Skeletal muscle tissue (tissue), 4 donors: ENCODE results near the gene BIRC7. TPM values are rescaled to one million over a fixed set of nuclear protein-coding genes. Genes with fewer than 3 reads are reported as not detected.

Experiments used
- H3K27ac ChIP-seq: one replicate; pipeline ENCODE4 v1.7.0; 2013; ENCODE audit warnings: mild to moderate bottlenecking, low read depth, low read length, inconsistent platforms
- H3K27me3 ChIP-seq, 3 donors: one replicate each; pipeline ENCODE4 v1.7.0; 2013; ENCODE audit warnings: low read length in 3 of 3; ENCODE audit not compliant: control insufficient read depth in 3 of 3, insufficient read depth in 3 of 3
- H3K36me3 ChIP-seq, 3 donors: one replicate each; pipeline ENCODE4 v1.7.0; 2013; ENCODE audit warnings: low read length in 3 of 3; ENCODE audit not compliant: control insufficient read depth in 3 of 3, insufficient read depth in 3 of 3
- H3K4me1 ChIP-seq, 3 donors: one replicate each; pipeline ENCODE4 v1.7.0; 2013; ENCODE audit warnings: low read length in 3 of 3, mild to moderate bottlenecking in 3 of 3; ENCODE audit not compliant: control insufficient read depth in 3 of 3, insufficient read depth in 3 of 3
- H3K4me3 ChIP-seq, 3 donors: one replicate each; pipeline ENCODE4 v1.7.0; 2013; ENCODE audit warnings: low read length in 3 of 3
- H3K9ac ChIP-seq, 3 donors: one replicate each; pipeline ENCODE4 v1.7.0; 2013; ENCODE audit warnings: low read length in 3 of 3, mild to moderate bottlenecking in 3 of 3, moderate library complexity in 2 of 3, low read depth in 1 of 3
- H3K9me3 ChIP-seq, 3 donors: one replicate each; pipeline ENCODE4 v1.7.0; 2013; ENCODE audit warnings: low read length in 3 of 3; ENCODE audit not compliant: control insufficient read depth in 3 of 3
- total RNA-seq: library from RNA; depleted of rRNA; stranded (reverse); fragments of >200 nt; gene quantifications from one replicate; pipeline ENCODE4 v1.2.3, GENCODE V29; 2014
- donor health status: Osteomylitis.

BIRC7 gene
- total RNA-seq, 1 donor from 2014 or later, result not detected

DNA sequence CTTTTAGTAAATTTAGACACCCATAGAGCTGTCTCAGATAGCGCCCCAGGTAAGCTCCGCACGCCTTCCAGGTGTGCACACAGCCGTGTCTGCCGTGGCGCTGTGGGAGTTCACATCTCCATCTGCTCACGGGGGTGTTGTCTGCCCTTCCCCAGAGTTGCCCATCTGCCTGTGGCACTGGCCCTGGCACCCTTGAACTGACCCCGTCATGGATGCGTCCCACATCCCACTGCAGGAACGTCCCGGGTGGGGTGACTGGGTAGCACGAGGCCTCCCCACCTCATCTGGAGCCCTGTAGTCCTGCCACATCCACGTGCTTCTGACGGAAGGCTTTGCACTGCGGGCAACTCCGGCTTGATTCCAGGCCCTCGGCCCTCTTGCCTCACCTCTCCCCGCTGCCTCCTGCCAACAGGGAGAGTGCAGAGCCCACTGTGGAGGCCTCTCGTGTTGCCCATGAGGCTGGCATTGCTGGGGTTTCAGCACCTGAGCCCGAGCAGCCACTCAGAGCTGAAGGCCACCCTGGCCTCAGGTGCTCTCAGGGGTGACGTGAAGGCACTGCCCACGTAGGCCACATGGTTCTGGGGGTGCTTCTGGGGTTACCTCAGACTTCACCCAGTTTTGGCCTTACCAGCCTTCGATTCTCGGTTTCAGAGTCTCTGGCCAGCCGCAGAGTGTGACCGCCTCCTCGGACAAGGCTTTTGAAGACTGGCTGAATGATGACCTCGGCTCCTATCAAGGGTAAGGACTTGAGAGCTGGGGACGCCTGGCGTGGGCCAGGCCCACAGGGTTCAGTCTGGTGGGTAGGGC, 42.0 kb downstream of the BIRC7 start:
- no peaks in the 10 kb centered on the region for H3K9me3 ChIP-seq
- peaks cover 12 to 18% (median 18%) of the 10 kb centered on the region in 3 donors for H3K4me1 ChIP-seq
- H3K27ac ChIP-seq, result no peak overlapping the region
- no peaks in the 10 kb centered on the region for H3K27me3 ChIP-seq
- no peak overlapping the region for H3K9ac ChIP-seq
- H3K4me3 ChIP-seq, result no peak overlapping the region
- H3K36me3 ChIP-seq, result peaks cover 47 to 59% (median 48%) of the 10 kb centered on the region in 3 donors

GRCh38 chr20:63278661-63279060, 43.0 kb downstream of the BIRC7 start:
- Histone ChIP-seq H3K9me3 (no peaks in the 10 kb centered on the region), H3K4me1 (peaks cover 10 to 14% (median 13%) of the 10 kb centered on the region in 3 donors), H3K27me3 (no peaks in the 10 kb centered on the region), H3K4me3 (no peak overlapping the region), H3K36me3 (peaks cover 55 to 69% (median 58%) of the 10 kb centered on the region in 3 donors), H3K27ac (no peak overlapping the region), H3K9ac (no peak overlapping the region)

DNA sequence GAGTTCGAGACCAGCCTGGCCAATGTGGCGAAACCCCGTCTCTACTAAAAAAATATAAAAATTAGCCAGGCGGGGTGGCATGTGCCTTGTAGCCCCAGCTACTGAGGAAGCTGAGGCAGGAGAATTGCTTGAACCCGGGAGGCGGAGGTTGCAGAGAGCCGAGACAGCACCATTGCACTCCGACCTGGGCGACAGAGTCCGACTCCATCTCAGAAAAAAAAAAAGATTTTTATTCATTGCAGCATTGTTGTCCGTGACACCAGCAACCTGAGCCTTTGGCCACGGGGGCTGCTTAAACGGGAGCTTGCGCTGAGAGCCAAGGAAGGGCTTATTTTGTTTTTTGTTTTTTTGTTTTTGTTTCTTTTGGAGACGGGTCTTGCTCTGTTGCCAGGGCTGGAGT, 44.2 kb downstream of the BIRC7 start:
- Histone ChIP-seq H3K9me3 (no peaks in the 10 kb centered on the region), H3K27me3 (no peaks in the 10 kb centered on the region), H3K4me3 (no peak overlapping the region), H3K27ac (no peak overlapping the region), H3K4me1 (peaks cover under 1 to 2% (median under 1%) of the 10 kb centered on the region in 3 donors), H3K36me3 (peaks cover 61 to 78% (median 62%) of the 10 kb centered on the region in 3 donors), H3K9ac (no peak overlapping the region)

GRCh38 chr20:63280371-63280770, 44.7 kb downstream of the BIRC7 start:
- Histone ChIP-seq H3K4me1 (no peaks in the 10 kb centered on the region), H3K4me3 (no peak overlapping the region), H3K9me3 (no peaks in the 10 kb centered on the region), H3K36me3 (peaks cover 61 to 78% (median 62%) of the 10 kb centered on the region in 3 donors), H3K27ac (no peak overlapping the region), H3K27me3 (no peaks in the 10 kb centered on the region), H3K9ac (no peak overlapping the region)

- Histone ChIP-seq H3K9ac (no peak overlapping the region), H3K36me3 (peaks cover 60 to 82% (median 68%) of the 10 kb centered on the region in 3 donors), H3K9me3 (no peaks in the 10 kb centered on the region), H3K27me3 (no peaks in the 10 kb centered on the region), H3K4me3 (no peak overlapping the region), H3K4me1 (no peaks in the 10 kb centered on the region), H3K27ac (no peak overlapping the region)
These were observed 45.3 kb downstream of the BIRC7 start for GRCh38 chr20:63280929-63281545.

GRCh38 chr20:63281742-63282665, 46.3 kb downstream of the BIRC7 start:
- Histone ChIP-seq H3K4me1 (no peaks in the 10 kb centered on the region), H3K9me3 (no peaks in the 10 kb centered on the region), H3K27ac (no peak overlapping the region), H3K4me3 (no peak overlapping the region), H3K27me3 (no peaks in the 10 kb centered on the region), H3K36me3 (peaks cover 52 to 75% (median 68%) of the 10 kb centered on the region in 3 donors), H3K9ac (no peak overlapping the region)

DNA sequence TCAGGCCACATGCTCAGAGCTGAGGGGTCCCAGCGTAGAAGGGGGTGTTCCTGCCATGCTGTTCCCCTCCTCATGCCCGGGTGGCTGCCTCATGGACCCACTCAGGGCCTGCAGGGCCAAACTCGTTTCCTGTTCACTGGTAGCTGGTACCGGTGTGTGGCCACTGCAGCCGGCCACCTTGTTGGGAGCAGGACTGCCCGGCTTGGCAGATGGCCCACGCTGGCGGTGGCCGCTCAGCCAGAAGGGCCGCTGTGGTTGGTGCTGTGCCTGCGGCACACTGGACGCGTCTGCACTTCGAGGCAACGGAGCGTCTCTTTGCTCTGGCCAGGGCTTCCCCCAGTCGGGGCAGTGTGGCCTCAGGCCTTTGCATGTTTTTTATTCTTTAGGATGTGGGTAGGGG, 47.2 kb downstream of the BIRC7 start:
- no peak overlapping the region for H3K9ac ChIP-seq
- H3K36me3 ChIP-seq, result peaks cover 49 to 68% (median 63%) of the 10 kb centered on the region in 3 donors
- H3K4me1 ChIP-seq, result no peaks in the 10 kb centered on the region
- no peaks in the 10 kb centered on the region for H3K9me3 ChIP-seq
- no peak overlapping the region for H3K27ac ChIP-seq
- no peaks in the 10 kb centered on the region for H3K27me3 ChIP-seq
- H3K4me3 ChIP-seq, result no peak overlapping the region

- H3K9ac ChIP-seq, result no peak overlapping the region
- H3K4me1 ChIP-seq, result no peaks in the 10 kb centered on the region
- H3K9me3 ChIP-seq, result no peaks in the 10 kb centered on the region
- no peak overlapping the region for H3K27ac ChIP-seq
- peaks cover 53 to 68% (median 61%) of the 10 kb centered on the region in 3 donors for H3K36me3 ChIP-seq
- H3K4me3 ChIP-seq, result no peak overlapping the region
- no peaks in the 10 kb centered on the region for H3K27me3 ChIP-seq
These were observed 47.8 kb downstream of the BIRC7 start for GRCh38 chr20:63283397-63284082.

GRCh38 chr20:63284083-63284440, 48.4 kb downstream of the BIRC7 start:
- Histone ChIP-seq H3K9me3 (no peaks in the 10 kb centered on the region), H3K4me1 (no peaks in the 10 kb centered on the region), H3K4me3 (no peak overlapping the region), H3K27me3 (no peaks in the 10 kb centered on the region), H3K9ac (no peak overlapping the region), H3K36me3 (peaks cover 51 to 69% (median 60%) of the 10 kb centered on the region in 3 donors), H3K27ac (no peak overlapping the region)
